ENCODE data around the gene FBXW4.

DNA sequence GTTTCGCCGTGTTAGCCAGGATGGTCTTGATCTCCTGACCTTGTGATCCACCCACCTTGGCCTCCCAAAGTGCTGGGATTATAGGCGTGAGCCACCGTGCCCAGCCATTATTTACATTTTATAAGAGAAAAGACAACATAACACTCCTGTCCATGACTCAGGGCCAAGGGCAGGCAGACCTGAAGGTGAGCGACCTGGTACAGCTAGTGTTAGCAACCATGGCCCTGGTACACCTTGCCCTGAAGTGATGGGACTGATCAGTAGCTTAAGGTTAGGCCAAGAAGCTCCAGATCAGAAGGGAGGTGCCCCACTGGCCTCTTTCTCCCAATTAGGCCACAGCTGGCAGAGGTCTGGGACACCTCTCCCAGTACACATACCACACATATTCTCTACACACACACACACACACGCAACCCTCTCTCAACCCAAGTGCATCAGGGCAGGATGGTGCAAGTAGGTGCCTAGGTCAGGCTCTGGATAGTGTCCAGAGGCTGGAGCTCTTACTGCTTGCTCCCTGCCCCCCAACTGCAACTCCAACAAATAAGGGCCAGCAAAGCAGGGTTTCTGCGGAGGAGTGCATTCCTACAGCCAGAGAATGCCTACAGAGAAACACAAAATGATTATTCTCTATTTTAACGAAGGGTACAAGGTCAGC lies 63.0 kb downstream of the FBXW4 start:
- TF ChIP-seq, protein P1, sequence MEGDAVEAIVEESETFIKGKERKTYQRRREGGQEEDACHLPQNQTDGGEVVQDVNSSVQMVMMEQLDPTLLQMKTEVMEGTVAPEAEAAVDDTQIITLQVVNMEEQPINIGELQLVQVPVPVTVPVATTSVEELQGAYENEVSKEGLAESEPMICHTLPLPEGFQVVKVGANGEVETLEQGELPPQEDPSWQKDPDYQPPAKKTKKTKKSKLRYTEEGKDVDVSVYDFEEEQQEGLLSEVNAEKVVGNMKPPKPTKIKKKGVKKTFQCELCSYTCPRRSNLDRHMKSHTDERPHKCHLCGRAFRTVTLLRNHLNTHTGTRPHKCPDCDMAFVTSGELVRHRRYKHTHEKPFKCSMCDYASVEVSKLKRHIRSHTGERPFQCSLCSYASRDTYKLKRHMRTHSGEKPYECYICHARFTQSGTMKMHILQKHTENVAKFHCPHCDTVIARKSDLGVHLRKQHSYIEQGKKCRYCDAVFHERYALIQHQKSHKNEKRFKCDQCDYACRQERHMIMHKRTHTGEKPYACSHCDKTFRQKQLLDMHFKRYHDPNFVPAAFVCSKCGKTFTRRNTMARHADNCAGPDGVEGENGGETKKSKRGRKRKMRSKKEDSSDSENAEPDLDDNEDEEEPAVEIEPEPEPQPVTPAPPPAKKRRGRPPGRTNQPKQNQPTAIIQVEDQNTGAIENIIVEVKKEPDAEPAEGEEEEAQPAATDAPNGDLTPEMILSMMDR (IDR thresholded peaks at IDR 0.05): no peak
- no peak for TF ChIP-seq POLR2A (IDR thresholded peaks at IDR 0.05)
- TF ChIP-seq EP300 (IDR thresholded peaks at IDR 0.05): no peak
